Neuronal stem cell (in vitro differentiated cells): ENCODE results near the gene GRHPR.

ENCODE experiments used
- DNase-seq: peaks from one replicate; pipeline ENCODE4 v3.0.0-alpha.2; 2013; ENCODE audit warnings: low spot score
- H2AFZ ChIP-seq: one replicate; pipeline ENCODE4 v1.6.1; 2013; ENCODE audit warnings: mild to moderate bottlenecking, low read length, inconsistent platforms
- H2AK5ac ChIP-seq: 2 replicates; pipeline ENCODE4 v1.6.1; 2013; ENCODE audit warnings: low read depth, mild to moderate bottlenecking, inconsistent platforms, low read length, moderate library complexity, mixed read lengths
- H2BK120ac ChIP-seq: 2 replicates; pipeline ENCODE4 v1.6.1; 2013; ENCODE audit warnings: low read depth, mild to moderate bottlenecking, inconsistent platforms, low read length, moderate library complexity, mixed read lengths
- H2BK12ac ChIP-seq: one replicate; pipeline ENCODE4 v1.6.1; 2013; ENCODE audit warnings: low read length, inconsistent platforms
- H2BK15ac ChIP-seq: 2 replicates; pipeline ENCODE4 v1.6.1; 2013; ENCODE audit warnings: mild to moderate bottlenecking, low read length, inconsistent platforms, mixed read lengths
- H2BK5ac ChIP-seq: one replicate; pipeline ENCODE4 v1.6.1; 2013; ENCODE audit warnings: inconsistent platforms, mild to moderate bottlenecking, low read length, moderate library complexity
- H3K14ac ChIP-seq: one replicate; pipeline ENCODE4 v1.6.1; 2013; ENCODE audit warnings: low read length, inconsistent platforms
- H3K18ac ChIP-seq: 2 replicates; pipeline ENCODE4 v1.6.1; 2013; ENCODE audit warnings: low read length, inconsistent platforms
- H3K23ac ChIP-seq: 2 replicates; pipeline ENCODE4 v1.6.1; 2013; ENCODE audit warnings: low read depth, mild to moderate bottlenecking, mixed read lengths, low read length, inconsistent platforms; ENCODE audit not compliant: poor library complexity
- H3K27ac ChIP-seq: replicated peaks from 3 replicates; pipeline ENCODE4 v1.5.1; 2013; ENCODE audit warnings: low read length, inconsistent platforms
- H3K27me3 ChIP-seq, 3 experiments: 2 replicates each; pipeline ENCODE4 v1.6.1; 2013; ENCODE audit warnings: low read length in 3 of 3, mild to moderate bottlenecking in 2 of 3, inconsistent platforms in 1 of 3, low read depth in 1 of 3, mixed read lengths in 1 of 3, moderate library complexity in 1 of 3; ENCODE audit not compliant: control insufficient read depth in 3 of 3, insufficient read depth in 3 of 3
- H3K36me3 ChIP-seq, 2 donors: replicated peaks in 1 of 2; 2 replicates each; pipeline ENCODE4 v1.6.1; 2013; ENCODE audit warnings: low read length in 2 of 2; ENCODE audit not compliant: control insufficient read depth in 2 of 2, insufficient read depth in 2 of 2
- H3K4ac ChIP-seq: 2 replicates; pipeline ENCODE4 v1.6.1; 2013; ENCODE audit warnings: inconsistent platforms, mild to moderate bottlenecking, low read length, moderate library complexity
- H3K4me1 ChIP-seq, 2 donors: 1 replicate in 1 of 2; 2 replicates in 1 of 2; pipeline ENCODE4 v1.6.1; 2013; ENCODE audit warnings: low read length in 2 of 2, low read depth in 1 of 2; ENCODE audit not compliant: control insufficient read depth in 2 of 2, insufficient read depth in 1 of 2
- H3K4me2 ChIP-seq: one replicate; pipeline ENCODE4 v1.6.1; 2013; ENCODE audit warnings: mild to moderate bottlenecking, low read length, inconsistent platforms; ENCODE audit not compliant: insufficient read depth, poor library complexity, severe bottlenecking
- H3K4me3 ChIP-seq, 2 donors: 2 replicates each; pipeline ENCODE4 v1.5.1; 2013; ENCODE audit warnings: low read length in 2 of 2, mild to moderate bottlenecking in 2 of 2, inconsistent platforms in 1 of 2, moderate library complexity in 1 of 2
- H3K79me1 ChIP-seq: one replicate; pipeline ENCODE4 v1.6.1; 2013; ENCODE audit warnings: low read depth, mild to moderate bottlenecking, inconsistent platforms, low read length, moderate library complexity
- H3K9ac ChIP-seq: one replicate; pipeline ENCODE4 v1.6.1; 2013; ENCODE audit warnings: mild to moderate bottlenecking, low read depth, low read length, inconsistent platforms; ENCODE audit not compliant: poor library complexity
- H3K9me3 ChIP-seq, 2 donors: replicated peaks in 1 of 2; 2 replicates each; pipeline versions ENCODE3 to v1.6.1; 2013; ENCODE audit warnings: low read length in 2 of 2, mild to moderate bottlenecking in 2 of 2, inconsistent platforms in 1 of 2, low read depth in 1 of 2, mixed read lengths in 1 of 2, moderate library complexity in 1 of 2; ENCODE audit not compliant: control insufficient read depth in 2 of 2, insufficient read depth in 1 of 2
- H4K8ac ChIP-seq: one replicate; pipeline ENCODE4 v1.6.1; 2013; ENCODE audit warnings: low read depth, mild to moderate bottlenecking, inconsistent platforms, low read length, moderate library complexity
- H4K91ac ChIP-seq: one replicate; pipeline ENCODE4 v1.6.1; 2013; ENCODE audit warnings: low read length, low read depth, mild to moderate bottlenecking, inconsistent platforms; ENCODE audit not compliant: poor library complexity
- WGBS, 2 donors: extraction: QIAGEN DNeasy Blood & Tissue Kit; methylation state at CpG; one replicate each; pipeline ENCODE4 v1.1.7; 2013; ENCODE audit warnings: missing lambda C conversion rate in 2 of 2, mixed read lengths in 1 of 2; ENCODE audit not compliant: insufficient read length in 2 of 2, insufficient replicate concordance in 1 of 2; ENCODE audit errors: extremely low coverage in 2 of 2; 5-methylcytosine and 5-hydroxymethylcytosine counted together

GRHPR gene

DNA sequence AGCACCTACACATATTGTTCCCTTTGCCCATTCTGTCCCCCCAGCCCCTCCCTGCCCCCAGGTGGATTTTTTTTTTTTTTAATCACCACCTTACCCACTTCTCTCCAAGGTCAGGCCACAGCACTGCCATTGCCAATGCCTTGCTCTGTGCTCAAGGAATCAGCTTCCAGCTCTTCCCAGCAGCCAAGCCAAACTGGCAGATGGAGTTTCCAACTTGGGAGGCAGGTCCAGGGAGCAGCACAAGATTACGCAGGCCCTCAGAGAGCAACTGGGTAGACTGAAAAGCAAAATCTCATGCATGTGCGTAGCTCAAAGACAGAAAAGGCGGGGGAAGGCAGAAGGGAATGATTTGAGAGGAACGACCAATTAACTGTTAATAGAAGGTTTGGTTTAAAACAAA, 15.1 kb downstream of the GRHPR start:
- no CpG with 5 or more reads among the region's 4 CpGs for WGBS, 2 donors
- Histone ChIP-seq H3K4ac (no peak overlapping the region), H3K4me3 (no peak overlapping the region), H3K27ac (no peak overlapping the region), H2BK5ac (no peak overlapping the region), H2BK120ac (no peak overlapping the region), H2AFZ (no peak overlapping the region), H4K8ac (no peak overlapping the region), H3K36me3 (peaks cover 52 to 85% of the 10 kb centered on the region in 2 donors), H2AK5ac (no peak overlapping the region), H2BK12ac (no peak overlapping the region), H3K23ac (no peak overlapping the region), H3K9ac (no peak overlapping the region), H4K91ac (no peak overlapping the region), H3K14ac (no peak overlapping the region), H3K4me2 (no peak overlapping the region), H2BK15ac (no peak overlapping the region), H3K18ac (no peak overlapping the region), H3K27me3 (no peaks in the 10 kb centered on the region), H3K9me3 (no peaks in the 10 kb centered on the region), H3K79me1 (peaks cover 7% of the 10 kb centered on the region), H3K4me1 (peaks cover 16 to 25% of the 10 kb centered on the region in 2 donors)
- no peak for DNase-seq

- no peak overlapping the region for H4K91ac ChIP-seq
- no CpG with 5 or more reads among the region's 3 CpGs for WGBS, 2 donors
- H3K4ac ChIP-seq: no peak overlapping the region
- DNase-seq: no peak
- H3K4me3 ChIP-seq: no peak overlapping the region
- peaks cover 52 to 85% of the 10 kb centered on the region in 2 donors for H3K36me3 ChIP-seq
- no peak overlapping the region for H4K8ac ChIP-seq
- H2AK5ac ChIP-seq: no peak overlapping the region
- H3K27ac ChIP-seq: no peak overlapping the region
- peaks cover 11 to 17% of the 10 kb centered on the region in 2 donors for H3K4me1 ChIP-seq
- H3K18ac ChIP-seq: no peak overlapping the region
- H3K9me3 ChIP-seq: no peaks in the 10 kb centered on the region
- H3K9ac ChIP-seq: no peak overlapping the region
- peaks cover 7% of the 10 kb centered on the region for H3K79me1 ChIP-seq
- no peak overlapping the region for H2BK15ac ChIP-seq
- no peak overlapping the region for H2BK12ac ChIP-seq
- H3K4me2 ChIP-seq: no peak overlapping the region
- no peak overlapping the region for H3K14ac ChIP-seq
- no peak overlapping the region for H2BK5ac ChIP-seq
- no peak overlapping the region for H2AFZ ChIP-seq
- peak overlapping the region; percentile 21 for H3K23ac ChIP-seq
- H3K27me3 ChIP-seq: no peaks in the 10 kb centered on the region
- no peak overlapping the region for H2BK120ac ChIP-seq
Measured at GRCh38 chr9:37438359-37438758, 15.9 kb downstream of the GRHPR start.

- no CpG with 5 or more reads among the region's 21 CpGs for whole genome bisulfite sequencing, 2 donors
- no peak overlapping the region for H2BK15ac ChIP-seq
- no peak overlapping the region for H2AK5ac ChIP-seq
- H3K4me2 ChIP-seq: no peak overlapping the region
- H3K9me3 ChIP-seq: no peaks in the 10 kb centered on the region
- peaks cover 7% of the 10 kb centered on the region for H3K79me1 ChIP-seq
- no peak overlapping the region for H2BK120ac ChIP-seq
- no peak overlapping the region for H2AFZ ChIP-seq
- H3K27ac ChIP-seq: no peak overlapping the region
- peak overlapping the region; percentile 18 for H2BK5ac ChIP-seq
- H4K91ac ChIP-seq: peak overlapping the region; percentile 56
- DNase-seq: no peak
- H3K27me3 ChIP-seq: no peaks in the 10 kb centered on the region
- no peak overlapping the region for H3K18ac ChIP-seq
- H3K4me3 ChIP-seq: no peak overlapping the region
- H3K36me3 ChIP-seq: peaks cover 40 to 85% of the 10 kb centered on the region in 2 donors
- H3K9ac ChIP-seq: no peak overlapping the region
- no peak overlapping the region for H3K4ac ChIP-seq
- no peak overlapping the region for H4K8ac ChIP-seq
- no peak overlapping the region for H3K14ac ChIP-seq
- no peak overlapping the region for H2BK12ac ChIP-seq
- H3K23ac ChIP-seq: no peak overlapping the region
- H3K4me1 ChIP-seq: no peaks in the 10 kb centered on the region
Measured at GRCh38 chr9:37441776-37442370, 19.4 kb downstream of the GRHPR start.

DNA sequence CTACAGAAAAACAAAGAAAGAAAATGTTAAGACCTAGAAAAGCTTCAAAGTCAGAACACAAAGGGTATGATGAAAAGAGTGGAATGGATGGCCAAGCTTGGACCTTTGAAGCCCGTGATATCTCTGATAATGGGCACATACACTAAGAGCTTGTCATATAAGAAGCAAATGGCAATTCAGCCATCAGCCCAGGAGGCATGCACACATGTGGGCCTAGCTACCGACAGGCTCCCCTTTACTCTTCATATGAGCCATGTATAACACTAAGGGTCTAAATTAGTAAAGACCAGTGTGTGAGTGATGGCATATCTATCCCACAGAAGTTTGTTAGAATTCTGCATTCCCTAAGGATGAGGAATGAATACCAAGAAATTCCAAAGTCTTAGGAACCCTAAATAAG, 20.1 kb downstream of the GRHPR start:
- Histone ChIP-seq H2BK5ac (no peak overlapping the region), H3K27ac (no peak overlapping the region), H3K36me3 (peaks cover 35 to 85% of the 10 kb centered on the region in 2 donors), H3K27me3 (no peaks in the 10 kb centered on the region), H2AK5ac (no peak overlapping the region), H3K79me1 (peaks cover 7% of the 10 kb centered on the region), H4K91ac (no peak overlapping the region), H3K18ac (no peak overlapping the region), H3K4ac (no peak overlapping the region), H3K4me1 (no peaks in the 10 kb centered on the region), H4K8ac (no peak overlapping the region), H2BK15ac (no peak overlapping the region), H2AFZ (no peak overlapping the region), H3K9me3 (no peaks in the 10 kb centered on the region), H3K23ac (no peak overlapping the region), H2BK120ac (no peak overlapping the region), H3K4me2 (no peak overlapping the region), H3K9ac (no peak overlapping the region), H2BK12ac (no peak overlapping the region), H3K4me3 (no peak overlapping the region), H3K14ac (no peak overlapping the region)
- no peak for DNase-seq
- no CpG with 5 or more reads among the region's 2 CpGs for WGBS, 2 donors
